Activated CD4-positive, alpha-beta T cell treated with anti-CD3 and anti-CD28 coated beads for 48 hours (primary cell): ENCODE data around the gene OR2H2.
A peak's percentile ranks its signal among the peaks of the same experiment; 100 is the strongest.

Source experiments
- DNase-seq: peaks from one replicate; pipeline ENCODE4 v3.0.0-alpha.2; 2020

The OR2H2 gene

GRCh38 chr6:29593199-29593855 is 8.4 kb downstream of the OR2H2 start:
- no peak for DNase-seq

- DNase-seq: no peak
These were observed 11.5 kb downstream of the OR2H2 start for GRCh38 chr6:29596381-29596900.

GRCh38 chr6:29597184-29597583 is 12.3 kb downstream of the OR2H2 start:
- no peak for DNase-seq

GRCh38 chr6:29598172-29598747 is 13.3 kb downstream of the OR2H2 start:
- no peak for DNase-seq

- peak; percentile 15 for DNase-seq
These were observed 17.8 kb downstream of the OR2H2 start for GRCh38 chr6:29602564-29603361.

- no peak for DNase-seq
These were observed 18.5 kb downstream of the OR2H2 start for GRCh38 chr6:29603456-29603855.

GRCh38 chr6:29603930-29604329 is 19.0 kb downstream of the OR2H2 start:
- DNase-seq: no peak

GRCh38 chr6:29608131-29608530 is 23.2 kb downstream of the OR2H2 start:
- DNase-seq: no peak

GRCh38 chr6:29610540-29610939 is 25.6 kb downstream of the OR2H2 start:
- no peak for DNase-seq

- DNase-seq: no peak
These were observed 26.5 kb downstream of the OR2H2 start for GRCh38 chr6:29611426-29611825.

- no peak for DNase-seq
These were observed 33.0 kb downstream of the OR2H2 start for GRCh38 chr6:29617782-29618554.

GRCh38 chr6:29619578-29620160 is 34.7 kb downstream of the OR2H2 start:
- no peak for DNase-seq

- no peak for DNase-seq
These were observed 35.7 kb downstream of the OR2H2 start for GRCh38 chr6:29620630-29621029.

GRCh38 chr6:29624520-29624961 is 39.6 kb downstream of the OR2H2 start:
- no peak for DNase-seq

- DNase-seq: no peak
These were observed 40.5 kb downstream of the OR2H2 start for GRCh38 chr6:29625337-29625930.

- no peak for DNase-seq
These were observed 42.2 kb downstream of the OR2H2 start for GRCh38 chr6:29626948-29627754.

GRCh38 chr6:29627755-29628418 is 43.0 kb downstream of the OR2H2 start:
- peak; percentile 47 for DNase-seq

- DNase-seq: peak; percentile 70
These were observed 43.7 kb downstream of the OR2H2 start for GRCh38 chr6:29628419-29629281.

GRCh38 chr6:29629571-29629970 is 44.6 kb downstream of the OR2H2 start:
- no peak for DNase-seq

- DNase-seq: no peak
These were observed 45.4 kb downstream of the OR2H2 start for GRCh38 chr6:29630315-29630714.
